ENCODE results near the gene USE1.

DNA sequence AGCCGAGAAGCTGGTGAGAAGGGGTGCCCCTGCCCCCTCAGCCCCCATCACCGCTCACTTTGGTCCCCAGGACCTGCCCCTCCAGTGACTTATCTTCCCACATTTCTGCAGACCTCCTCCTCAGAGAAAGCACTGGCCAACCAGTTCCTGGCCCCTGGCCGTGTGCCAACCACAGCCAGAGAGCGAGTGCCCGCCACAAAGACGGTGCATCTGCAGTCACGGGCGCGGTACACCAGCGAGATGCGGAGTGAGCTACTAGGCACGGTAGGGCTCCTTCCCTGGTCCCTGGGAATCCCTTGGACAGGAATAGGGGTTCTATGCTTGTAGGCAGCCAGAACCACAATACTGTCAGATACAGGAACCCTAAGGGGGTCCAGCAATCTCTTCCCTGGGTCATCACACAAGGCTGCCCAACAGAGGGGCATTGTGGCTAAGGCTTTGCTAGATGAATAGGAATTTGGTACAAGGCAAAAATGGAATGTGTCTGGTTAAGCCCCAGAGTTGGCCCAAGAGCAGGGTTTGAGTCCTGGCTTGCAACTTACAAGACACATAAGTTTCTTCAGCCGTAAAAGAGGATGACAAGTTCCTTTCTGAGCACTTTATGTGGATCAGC, 1.0 kb downstream of the USE1 start:
- TF ChIP-seq CTCF (IDR thresholded peaks at IDR 0.05; ENCODE audit: low read depth, low read length) = no peak
- TF ChIP-seq POLR2A (IDR thresholded peaks at IDR 0.05; ENCODE audit: extremely low read depth, insufficient read length) = no peak
- TF ChIP-seq, protein P1, sequence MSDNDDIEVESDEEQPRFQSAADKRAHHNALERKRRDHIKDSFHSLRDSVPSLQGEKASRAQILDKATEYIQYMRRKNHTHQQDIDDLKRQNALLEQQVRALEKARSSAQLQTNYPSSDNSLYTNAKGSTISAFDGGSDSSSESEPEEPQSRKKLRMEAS (IDR thresholded peaks at IDR 0.05; ENCODE audit: low read depth, low read length) = no peak
- no peak for TF ChIP-seq MYC (IDR thresholded peaks at IDR 0.05; ENCODE audit: low read depth, low read length)

Data from NB4 (cell line).